Bronchial epithelial cell (primary cell): ENCODE data around the gene PLEKHA5. TPM values are rescaled to one million over a fixed set of nuclear protein-coding genes. Genes with fewer than 3 reads are reported as not detected.

Experiments
- DNase-seq: peaks from one replicate; pipeline ENCODE4 v3.0.0-alpha.2; 2010; ENCODE audit warnings: low read depth
- FAIRE-seq: peaks from 2 replicates; lab custom pipeline; 2011; peaks lifted over from hg19 to GRCh38; lab: Jason Lieb, UNC
- H3K27me3 ChIP-seq: 2 replicates; pipeline ENCODE4 v1.5.1; 2011; ENCODE audit warnings: low read length; ENCODE audit not compliant: control insufficient read depth, insufficient read depth
- H3K36me3 ChIP-seq: 2 replicates; pipeline ENCODE4 v1.5.1; 2011; ENCODE audit warnings: low read length; ENCODE audit not compliant: control insufficient read depth, insufficient read depth
- H3K4me3 ChIP-seq: 2 replicates; pipeline ENCODE4 v1.5.1; 2011; ENCODE audit warnings: mild to moderate bottlenecking, low read depth, low read length, control low read depth
- CTCF ChIP-seq: IDR thresholded peaks from 2 replicates; pipeline ENCODE4 v1.5.1; 2011; ENCODE audit warnings: mild to moderate bottlenecking, moderate library complexity, low read length, control low read depth, inconsistent platforms; ENCODE audit not compliant: insufficient read depth, severe bottlenecking
- total RNA-seq: library from RNA; depleted of rRNA; stranded (reverse); fragments of >200 nt; gene quantifications from 2 replicates; pipeline ENCODE4 v1.2.1, GENCODE V29; 2014

PLEKHA5 gene
- total RNA-seq, 1 donor from 2014 or later, result 24.0 TPM

GRCh38 chr12:19200261-19200660 lies 70.7 kb downstream of the PLEKHA5 start:
- FAIRE-seq (no peak), DNase-seq (peak; percentile 74)
- Histone ChIP-seq H3K27me3 (no peaks in the 10 kb centered on the region), H3K4me3 (no peak overlapping the region), H3K36me3 (no peaks in the 10 kb centered on the region)
- TF ChIP-seq CTCF, result no peak

DNA sequence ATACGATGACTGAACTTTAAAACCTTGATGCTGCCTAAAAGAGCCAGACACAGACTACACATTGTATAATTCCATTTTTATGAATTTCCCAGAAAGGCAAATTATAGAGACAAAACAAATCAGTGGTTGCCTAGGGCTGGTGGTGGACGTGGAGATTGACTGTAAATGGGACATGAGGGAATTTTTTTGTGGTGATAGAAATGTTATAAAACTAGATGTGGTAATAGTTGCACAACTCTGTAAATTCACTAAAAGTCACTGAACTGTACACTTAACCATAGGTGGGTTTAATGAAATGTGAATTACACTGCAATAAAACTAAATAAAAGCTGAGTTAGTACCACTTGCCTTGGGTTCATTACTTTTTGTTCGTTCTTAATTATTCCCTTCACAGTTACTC lies 72.1 kb downstream of the PLEKHA5 start:
- DNase-seq (no peak), FAIRE-seq (no peak)
- Histone ChIP-seq H3K36me3 (no peaks in the 10 kb centered on the region), H3K4me3 (no peak overlapping the region), H3K27me3 (no peaks in the 10 kb centered on the region)
- no peak for TF ChIP-seq CTCF

DNA sequence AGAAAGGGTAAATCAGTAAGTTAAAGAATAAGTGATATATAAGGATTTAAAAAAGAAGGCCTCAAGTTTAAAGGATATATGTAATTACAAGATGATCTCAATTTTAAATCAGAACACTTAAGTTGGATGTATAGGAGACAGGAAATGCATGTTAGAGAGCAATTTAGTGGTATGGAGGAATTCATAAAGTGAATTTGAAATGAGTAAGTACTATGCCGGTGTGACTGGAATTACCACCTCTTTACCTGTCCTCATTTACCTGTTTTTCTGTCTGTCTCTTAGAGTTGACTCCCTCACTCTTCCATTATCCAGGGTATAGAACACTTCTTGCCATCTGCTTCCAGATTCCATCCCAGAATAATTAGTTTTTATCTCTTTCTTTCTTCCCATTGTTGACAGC lies 73.5 kb downstream of the PLEKHA5 start:
- DNase-seq, result no peak
- no peak for TF ChIP-seq CTCF
- no peaks in the 10 kb centered on the region for H3K36me3 ChIP-seq
- H3K27me3 ChIP-seq, result no peaks in the 10 kb centered on the region
- no peak for FAIRE-seq
- no peak overlapping the region for H3K4me3 ChIP-seq

GRCh38 chr12:19203539-19204506 lies 74.3 kb downstream of the PLEKHA5 start:
- Histone ChIP-seq H3K36me3 (no peaks in the 10 kb centered on the region), H3K27me3 (no peaks in the 10 kb centered on the region), H3K4me3 (no peak overlapping the region)
- no peak for TF ChIP-seq CTCF
- no peak for DNase-seq
- FAIRE-seq, result no peak

- DNase-seq (no peak), FAIRE-seq (no peak)
- TF ChIP-seq CTCF, result no peak
- Histone ChIP-seq H3K36me3 (no peaks in the 10 kb centered on the region), H3K27me3 (no peaks in the 10 kb centered on the region), H3K4me3 (no peak overlapping the region)
Observed at GRCh38 chr12:19205120-19205519, 75.6 kb downstream of the PLEKHA5 start.
